Cerebellar nuclear complex (tissue), 1 donor: ENCODE measurements around the gene AGAP3.

Experiments used
- DNase-seq, 2 experiments: peaks; one replicate each; lab custom pipeline; 2025; lab: John Stamatoyannopoulos, UW

The AGAP3 gene

DNA sequence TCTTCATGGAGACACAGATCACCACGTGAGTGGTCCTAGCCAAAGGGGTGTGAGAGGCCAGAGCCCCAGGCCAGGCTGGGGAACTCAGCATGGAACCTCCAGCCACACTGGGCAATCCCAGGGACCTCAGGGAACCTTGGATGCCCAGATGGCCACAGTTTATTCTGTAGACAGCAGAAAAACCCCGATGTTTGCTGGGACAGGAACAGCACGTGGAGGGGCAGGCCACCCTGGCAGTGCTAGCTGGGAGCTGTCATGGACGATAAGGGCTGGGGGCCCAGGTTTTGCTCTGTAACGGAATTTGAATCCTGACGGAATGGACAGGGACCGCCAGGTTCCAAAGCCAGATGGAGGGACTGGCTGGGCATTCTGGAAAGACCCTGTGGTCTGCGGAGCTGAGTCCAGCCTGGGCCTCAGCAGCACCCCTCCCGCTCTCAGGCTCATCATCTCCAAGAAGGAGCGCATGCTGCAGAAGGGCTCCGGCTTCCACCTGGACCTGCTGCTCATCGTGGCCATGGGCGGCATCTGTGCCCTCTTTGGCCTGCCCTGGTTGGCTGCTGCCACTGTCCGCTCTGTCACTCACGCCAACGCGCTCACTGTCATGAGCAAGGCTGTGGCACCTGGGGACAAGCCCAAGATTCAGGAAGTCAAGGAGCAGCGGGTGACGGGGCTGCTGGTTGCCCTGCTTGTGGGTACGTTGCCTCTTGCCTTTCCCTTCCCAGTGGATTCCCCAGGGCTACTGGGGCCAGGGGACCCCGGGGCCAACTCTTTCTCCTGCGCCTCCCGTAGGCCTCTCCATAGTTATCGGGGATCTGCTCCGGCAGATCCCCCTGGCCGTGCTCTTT lies 11.2 kb upstream of the AGAP3 start:
- no peak for DNase-seq

- DNase-seq: no peak
Observed at GRCh38 chr7:151075662-151075971, 10.7 kb upstream of the AGAP3 start.

DNA sequence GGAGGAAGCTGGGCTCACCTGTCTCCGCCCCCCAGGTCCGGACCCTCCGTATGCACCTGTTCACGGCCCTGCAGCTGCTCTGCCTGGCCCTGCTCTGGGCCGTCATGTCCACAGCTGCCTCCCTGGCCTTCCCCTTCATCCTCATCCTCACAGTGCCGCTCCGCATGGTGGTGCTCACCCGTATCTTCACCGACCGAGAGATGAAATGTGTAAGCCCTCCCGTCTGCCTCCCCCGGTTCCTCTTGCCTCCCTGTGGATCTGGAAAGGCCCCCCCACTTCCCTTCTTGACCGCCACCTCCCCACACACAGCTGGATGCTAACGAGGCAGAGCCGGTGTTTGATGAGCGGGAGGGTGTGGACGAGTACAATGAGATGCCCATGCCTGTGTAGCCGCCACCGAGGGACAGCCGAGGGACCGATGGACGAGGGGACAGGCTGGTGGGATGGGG lies 10.3 kb upstream of the AGAP3 start:
- DNase-seq: no peak

- no peak for DNase-seq
Observed at GRCh38 chr7:151076863-151077704, 9.2 kb upstream of the AGAP3 start.

DNA sequence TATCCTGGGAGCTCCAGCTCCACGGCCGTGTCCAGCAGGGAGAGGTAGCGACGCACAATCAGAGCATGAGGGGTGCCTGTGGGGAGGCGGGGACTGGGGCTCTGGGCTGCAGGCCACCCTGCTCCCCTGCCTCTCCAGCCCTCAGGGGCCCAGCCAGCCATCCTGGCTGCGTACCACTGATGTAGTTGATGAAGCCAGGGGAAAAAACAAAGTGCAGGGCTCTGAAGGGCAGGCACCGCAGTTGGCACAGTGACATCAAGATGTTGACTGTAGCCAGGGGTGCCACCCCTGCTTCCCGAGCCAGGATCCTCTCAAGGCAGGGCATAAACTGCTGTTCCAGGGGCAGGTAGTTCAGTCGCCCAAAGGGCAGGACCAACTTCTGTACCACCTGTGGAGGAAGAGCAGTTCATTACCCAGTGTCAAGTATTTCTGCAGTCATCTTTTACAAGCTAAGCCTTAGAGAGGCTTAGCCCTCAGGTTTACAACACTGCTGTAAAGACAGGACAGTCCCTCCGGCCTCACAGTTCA lies 8.5 kb upstream of the AGAP3 start:
- DNase-seq: no peak

- no peak for DNase-seq
Observed at GRCh38 chr7:151078233-151079040, 7.8 kb upstream of the AGAP3 start.

DNA sequence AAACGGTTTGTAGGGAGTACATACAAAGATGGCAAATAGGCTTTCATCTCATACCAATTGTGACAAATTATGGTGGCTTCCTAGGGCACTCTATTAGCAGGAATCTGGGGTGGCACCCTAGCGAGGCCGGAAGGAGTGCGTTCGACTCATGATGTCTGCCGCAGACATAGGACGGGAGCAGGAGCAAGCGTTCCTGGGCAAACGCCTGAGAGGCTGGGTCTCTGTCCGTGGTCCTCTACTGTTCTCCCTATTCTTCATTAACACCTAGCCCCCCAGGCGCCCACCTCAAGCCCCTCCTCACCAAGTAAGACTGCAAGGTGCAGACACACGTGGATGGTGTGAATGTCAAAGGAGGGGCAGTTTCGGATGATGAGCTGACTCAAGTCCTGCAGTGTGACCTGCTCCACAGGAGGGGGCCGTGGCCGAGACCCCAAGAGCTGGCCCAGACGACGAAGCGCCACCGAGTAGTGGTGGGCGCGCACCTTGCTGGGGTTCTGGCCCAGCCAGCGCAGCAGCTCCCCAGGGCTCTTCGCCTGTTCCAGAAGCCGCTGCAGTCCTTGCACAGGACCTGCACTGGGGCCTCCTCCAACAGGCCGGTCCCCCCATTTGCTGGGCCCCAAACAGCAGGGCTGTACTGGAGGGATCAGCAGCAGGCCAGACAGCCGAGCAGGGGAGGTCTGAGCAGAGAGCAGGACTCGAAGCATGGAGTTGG lies 6.9 kb upstream of the AGAP3 start:
- no peak for DNase-seq

GRCh38 chr7:151080067-151080521 lies 6.2 kb upstream of the AGAP3 start:
- no peak for DNase-seq

- DNase-seq: peak; percentile 23 to 53
Observed at GRCh38 chr7:151080522-151081169, 5.6 kb upstream of the AGAP3 start, which contains the start of gene FASTK. FASTK (minus strand) TSS chr7:151080809; CDS start chr7:151080766, 43 bp downstream.

- no peak for DNase-seq
Observed at GRCh38 chr7:151081170-151082101, 4.8 kb upstream of the AGAP3 start.

- no peak for DNase-seq
Observed at GRCh38 chr7:151082141-151083070, 3.9 kb upstream of the AGAP3 start.

GRCh38 chr7:151083071-151083823 lies 3.0 kb upstream of the AGAP3 start, which contains the start of gene TMUB1:
TMUB1 (minus strand) TSS chr7:151083493; CDS start chr7:151082563, 930 bp downstream.
- no peak for DNase-seq

GRCh38 chr7:151083824-151084160 lies 2.5 kb upstream of the AGAP3 start:
- no peak for DNase-seq

GRCh38 chr7:151085329-151085690 lies 965 bp upstream of the AGAP3 start:
- no peak for DNase-seq

GRCh38 chr7:151086802-151087244 lies 548 bp downstream of the AGAP3 start:
- no peak for DNase-seq

DNA sequence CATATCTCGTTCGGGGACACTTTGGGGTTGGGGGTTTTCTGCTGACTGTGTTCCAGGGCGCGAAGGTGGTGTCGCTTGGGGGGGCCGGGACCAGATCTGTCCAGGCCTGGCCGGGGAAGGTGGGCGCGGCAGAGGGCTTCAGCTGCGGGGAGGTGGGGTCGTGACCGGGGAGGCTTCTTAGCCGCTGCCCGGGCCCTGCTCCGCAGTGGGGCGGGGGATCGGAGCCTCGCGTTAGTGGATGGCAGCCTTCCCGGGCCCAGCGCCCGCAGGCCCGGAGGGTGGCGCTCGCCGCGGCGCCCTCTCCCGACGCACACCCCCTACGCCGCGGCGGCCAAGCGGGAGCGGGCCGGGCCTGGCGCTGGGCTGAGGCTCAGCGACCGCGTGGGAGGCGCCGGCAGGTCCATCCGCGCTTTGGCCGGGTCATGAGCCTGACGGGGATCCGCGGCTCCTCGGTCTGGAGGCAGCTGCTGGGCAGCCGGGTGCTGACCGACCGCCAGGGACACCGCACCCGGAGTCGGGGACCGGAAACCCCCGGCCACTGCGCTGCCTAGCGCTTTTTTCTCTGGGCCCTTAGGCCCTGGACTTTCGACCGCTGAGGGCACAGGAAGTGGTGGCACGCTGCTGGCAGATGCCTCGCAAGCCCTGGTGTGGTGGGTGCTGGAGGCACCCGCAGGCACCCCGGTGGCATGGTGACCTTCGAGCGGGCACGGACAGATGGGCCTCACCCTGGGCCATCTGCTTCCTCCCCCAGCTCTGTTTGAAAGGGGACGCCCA lies 1.2 kb downstream of the AGAP3 start:
- peak in 1 of 2 experiments; percentile 7 for DNase-seq
